DMS 273 treated with DMSO at 0.1 percent for 48 hours (cell line): ENCODE results near the gene SNX5.

Experiments used
- DNase-seq: peaks from one replicate; lab custom pipeline; 2025; lab: John Stamatoyannopoulos, UW

Gene SNX5

GRCh38 chr20:17968366-17969277 is at the start of gene SNX5, which contains the start of gene MGME1:
Gene SNX5 (minus strand): TSS chr20:17968794. CDS start chr20:17968425, 369 bp downstream.
Gene MGME1 (plus strand): TSS chr20:17969018. CDS start chr20:17969860, 842 bp downstream.
- peak; percentile 98 for DNase-seq

- DNase-seq: no peak
Measured at GRCh38 chr20:18018100-18018499, 49.5 kb upstream of the SNX5 start.

- DNase-seq: no peak
Measured at GRCh38 chr20:18016772-18017171, 48.2 kb upstream of the SNX5 start.

- no peak for DNase-seq
Measured at GRCh38 chr20:18014411-18014810, 45.8 kb upstream of the SNX5 start.

- DNase-seq: no peak
Measured at GRCh38 chr20:18012901-18013300, 44.3 kb upstream of the SNX5 start.

DNA sequence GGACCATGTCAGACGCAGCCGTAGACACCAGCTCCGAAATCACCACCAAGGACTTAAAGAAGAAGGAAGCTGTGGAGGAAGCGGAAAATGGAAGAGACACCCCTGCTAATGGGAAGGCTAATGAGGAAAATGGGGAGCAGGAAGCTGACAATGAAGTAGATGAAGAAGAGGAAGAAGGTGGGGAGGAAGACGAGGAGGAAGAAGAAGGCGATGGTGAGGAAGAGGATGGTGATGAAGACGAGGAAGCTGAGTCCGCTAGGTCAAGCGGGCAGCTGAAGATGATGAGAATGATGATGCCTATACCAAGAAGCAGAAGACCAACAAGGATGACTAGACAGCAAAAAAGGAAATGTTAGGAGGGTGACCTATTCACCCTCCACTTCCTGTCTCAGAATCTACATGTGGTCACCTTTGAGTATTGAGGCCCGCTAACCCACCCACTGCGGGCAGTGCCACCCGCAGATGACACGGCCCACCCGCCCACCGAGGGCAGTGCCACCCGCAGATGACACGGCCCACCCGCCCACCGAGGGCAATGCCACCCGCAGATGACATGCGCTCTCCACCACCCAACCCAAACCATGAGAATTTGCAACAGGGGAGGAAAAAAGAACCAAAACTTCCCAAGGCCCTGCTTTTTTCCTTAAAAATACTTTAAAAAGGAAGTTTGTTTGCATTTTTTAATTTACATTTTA is 43.5 kb upstream of the SNX5 start:
- DNase-seq: no peak

- no peak for DNase-seq
Measured at GRCh38 chr20:18011482-18011881, 42.9 kb upstream of the SNX5 start.

- no peak for DNase-seq
Measured at GRCh38 chr20:18009116-18009515, 40.5 kb upstream of the SNX5 start.

DNA sequence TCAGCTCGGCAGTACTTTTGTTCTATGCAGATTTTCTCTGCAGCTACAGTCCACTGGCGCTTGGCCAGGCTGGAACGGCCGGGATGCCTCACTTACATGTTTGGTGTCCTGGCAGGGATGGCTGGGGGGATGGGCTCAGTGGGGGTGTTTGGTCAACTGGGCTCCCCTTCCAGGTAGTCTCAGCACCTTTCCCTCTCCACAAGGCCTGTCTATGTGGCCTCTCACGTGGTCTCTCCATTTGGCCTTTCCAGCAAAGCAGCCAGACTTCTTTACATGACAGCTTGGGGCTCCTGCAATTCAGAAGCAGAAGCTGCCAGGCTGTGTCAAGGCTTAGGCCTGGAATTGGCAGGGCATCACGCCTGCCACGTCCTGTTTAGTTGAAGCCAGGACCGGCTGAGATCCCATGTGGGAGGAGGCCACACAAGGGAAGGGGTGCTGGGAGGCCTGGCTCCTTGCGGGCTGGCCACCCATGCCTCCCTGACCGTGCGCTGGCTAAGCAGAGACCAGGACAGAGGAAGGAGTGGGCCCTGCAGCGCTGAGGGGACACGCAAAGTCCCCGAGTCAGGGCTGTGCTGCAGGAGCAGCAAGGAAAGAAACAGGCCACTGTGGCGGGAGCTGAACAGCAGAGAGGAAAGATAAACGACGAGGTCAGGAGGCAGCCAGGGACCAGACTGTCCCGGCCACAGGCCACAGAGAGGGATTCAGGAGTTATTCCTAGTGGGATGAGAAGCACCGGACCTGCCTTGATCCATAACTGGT is 39.1 kb upstream of the SNX5 start:
- no peak for DNase-seq

- no peak for DNase-seq
Measured at GRCh38 chr20:18006684-18007083, 38.1 kb upstream of the SNX5 start.

- DNase-seq: no peak
Measured at GRCh38 chr20:18005990-18006364, 37.4 kb upstream of the SNX5 start.

GRCh38 chr20:18005170-18005989 is 36.8 kb upstream of the SNX5 start:
- DNase-seq: no peak

DNA sequence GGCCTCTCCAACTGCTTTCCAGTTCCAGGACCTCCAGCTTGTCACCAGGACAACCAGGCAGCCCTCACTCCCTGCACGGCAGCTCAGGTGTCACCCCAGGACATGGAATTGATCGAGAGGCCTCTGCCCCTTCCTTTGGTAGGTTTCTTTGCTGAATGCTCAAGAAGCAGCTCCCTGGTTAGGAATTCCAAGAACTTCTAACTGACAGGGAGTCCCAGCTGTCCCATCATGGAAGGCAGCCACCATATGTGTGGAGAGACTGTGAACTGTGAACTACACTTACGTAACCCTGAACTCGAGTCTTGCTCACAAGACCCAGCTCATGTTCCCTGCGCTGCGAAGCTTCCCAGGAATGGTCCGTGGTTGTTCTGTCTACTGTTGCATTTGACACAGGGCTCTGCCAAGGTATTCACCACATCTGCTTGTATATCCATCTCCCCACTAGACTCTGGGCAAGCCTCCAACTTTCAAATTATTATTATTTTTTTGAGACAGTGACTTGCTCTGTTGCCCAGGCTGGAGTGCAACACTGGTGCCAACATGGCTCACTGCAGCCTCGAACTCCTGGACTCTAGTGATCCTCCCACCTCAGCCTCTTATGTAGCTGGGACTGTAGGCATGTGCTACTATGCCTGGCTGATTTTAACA is 35.9 kb upstream of the SNX5 start:
- no peak for DNase-seq

GRCh38 chr20:18003897-18004296 is 35.3 kb upstream of the SNX5 start:
- no peak for DNase-seq

DNA sequence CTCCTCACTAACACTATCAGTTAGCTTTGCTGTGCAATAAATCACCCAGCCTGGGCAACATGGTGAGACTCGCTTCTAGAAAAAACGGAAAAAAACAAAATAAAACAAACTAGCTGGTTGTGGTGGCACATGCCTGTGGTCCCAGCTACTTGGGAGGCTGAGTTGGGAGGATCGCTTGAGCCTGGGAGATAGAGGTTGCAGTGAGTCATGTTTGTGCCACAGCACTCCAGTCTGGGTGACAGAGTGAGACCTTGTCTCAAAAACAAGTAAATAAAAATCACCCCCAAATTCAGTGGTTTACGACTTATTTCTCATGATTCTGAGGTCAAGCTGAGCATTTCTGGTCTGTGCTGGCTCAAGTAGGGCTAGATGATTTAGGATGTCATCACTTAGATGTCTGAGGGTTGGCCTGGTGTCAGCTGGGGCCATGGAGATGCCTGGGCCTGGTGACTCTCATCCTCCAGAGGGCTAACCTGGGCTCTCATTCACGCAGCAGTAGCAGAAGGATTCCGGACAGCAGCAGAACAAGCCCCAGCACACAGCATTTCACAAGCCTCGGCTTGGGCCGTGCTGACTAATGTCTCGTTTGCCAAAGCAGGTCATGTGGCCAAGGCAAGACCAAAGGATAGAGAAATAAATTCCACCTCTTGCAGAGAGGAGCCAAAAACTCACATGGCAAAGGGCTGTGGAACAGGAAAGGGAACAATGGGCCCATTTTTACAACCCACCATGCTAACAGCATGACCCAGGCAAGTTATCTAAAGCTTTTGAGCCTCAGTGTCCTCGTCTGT is 32.7 kb upstream of the SNX5 start:
- no peak for DNase-seq

- no peak for DNase-seq
Measured at GRCh38 chr20:17999566-17999965, 31.0 kb upstream of the SNX5 start.

GRCh38 chr20:17998446-17998845 is 29.9 kb upstream of the SNX5 start:
- DNase-seq: no peak

- DNase-seq: peak; percentile 32
Measured at GRCh38 chr20:17995967-17996819, 27.6 kb upstream of the SNX5 start.

DNA sequence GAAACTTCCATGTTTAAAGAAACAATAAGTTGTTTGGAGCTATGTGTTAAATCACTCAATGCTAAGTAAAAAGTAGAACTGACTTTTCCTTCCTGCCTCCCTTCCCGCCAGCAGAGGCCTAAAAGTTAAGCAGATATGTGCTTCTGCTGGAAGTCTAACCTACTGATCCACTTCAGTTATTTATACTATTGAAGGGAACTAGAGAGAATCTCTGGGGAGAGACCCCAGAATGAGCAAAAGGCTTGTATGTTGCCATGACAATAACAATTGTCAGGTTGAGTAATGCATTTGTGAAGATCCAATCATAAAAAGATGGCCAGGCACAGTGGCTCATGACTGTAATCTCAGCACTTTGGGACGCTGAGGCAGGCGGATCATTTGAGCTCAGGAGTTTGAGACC is 25.0 kb upstream of the SNX5 start:
- DNase-seq: no peak
